ENCODE results near the gene RAB3B.

The RAB3B gene

GRCh38 chr1:51863384-51863783 is 127.1 kb downstream of the RAB3B start:
- TF ChIP-seq REST (IDR thresholded peaks at IDR 0.05; ENCODE audit: insufficient read depth in 1 of 2, low read depth in 2 of 2, low read length in 2 of 2), result no peak
- no peak for TF ChIP-seq FOXP2 (optimal IDR thresholded peaks at IDR 0.05; ENCODE audit: borderline replicate concordance, extremely low read depth, extremely low read length, insufficient read depth)
- no peak for TF ChIP-seq SIN3A (IDR thresholded peaks at IDR 0.05; ENCODE audit: borderline replicate concordance, insufficient read depth, low read length)
- TF ChIP-seq TAF1 (IDR thresholded peaks at IDR 0.05; ENCODE audit: borderline replicate concordance, insufficient read depth, low read length), result no peak
- TF ChIP-seq POLR2AphosphoS5 (IDR thresholded peaks at IDR 0.05; ENCODE audit: low read depth, low read length), result no peak

- no peak for TF ChIP-seq REST (IDR thresholded peaks at IDR 0.05; ENCODE audit: insufficient read depth in 1 of 2, low read depth in 2 of 2, low read length in 2 of 2)
Observed at GRCh38 chr1:51861669-51862068, 128.8 kb downstream of the RAB3B start.

- no peak for TF ChIP-seq SIN3A (IDR thresholded peaks at IDR 0.05; ENCODE audit: borderline replicate concordance, insufficient read depth, low read length)
- no peak for TF ChIP-seq POLR2AphosphoS5 (IDR thresholded peaks at IDR 0.05; ENCODE audit: low read depth, low read length)
- TF ChIP-seq REST (IDR thresholded peaks at IDR 0.05; ENCODE audit: insufficient read depth in 1 of 2, low read depth in 2 of 2, low read length in 2 of 2), result no peak
- no peak for TF ChIP-seq TAF1 (IDR thresholded peaks at IDR 0.05; ENCODE audit: borderline replicate concordance, insufficient read depth, low read length)
- no peak for TF ChIP-seq FOXP2 (optimal IDR thresholded peaks at IDR 0.05; ENCODE audit: borderline replicate concordance, extremely low read depth, extremely low read length, insufficient read depth)
Observed at GRCh38 chr1:51859735-51860134, 130.8 kb downstream of the RAB3B start.

DNA sequence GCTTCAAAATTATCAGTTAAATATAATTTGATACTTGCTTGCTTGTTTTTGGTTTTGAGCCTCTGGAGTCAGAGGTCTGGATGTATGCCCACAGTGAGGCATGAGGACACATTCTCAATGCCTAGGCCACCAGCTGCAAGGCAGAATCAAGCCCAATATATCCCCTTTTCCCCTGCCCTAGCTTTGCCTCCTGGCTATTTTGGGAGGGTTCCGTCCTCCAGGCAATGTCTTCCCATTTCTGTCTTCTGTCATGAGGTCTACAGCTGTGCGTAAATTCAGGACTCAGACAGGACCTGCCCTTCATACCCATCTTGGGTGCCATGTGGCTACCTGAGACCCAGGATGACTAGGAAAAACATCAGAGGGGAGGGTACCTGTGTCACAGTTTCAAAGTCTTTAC is 131.2 kb downstream of the RAB3B start:
- TF ChIP-seq TAF1 (IDR thresholded peaks at IDR 0.05; ENCODE audit: borderline replicate concordance, insufficient read depth, low read length) (no peak), FOXP2 (optimal IDR thresholded peaks at IDR 0.05; ENCODE audit: borderline replicate concordance, extremely low read depth, extremely low read length, insufficient read depth) (no peak), SIN3A (IDR thresholded peaks at IDR 0.05; ENCODE audit: borderline replicate concordance, insufficient read depth, low read length) (no peak), POLR2AphosphoS5 (IDR thresholded peaks at IDR 0.05; ENCODE audit: low read depth, low read length) (no peak), REST (IDR thresholded peaks at IDR 0.05; ENCODE audit: insufficient read depth in 1 of 2, low read depth in 2 of 2, low read length in 2 of 2) (no peak)

DNA sequence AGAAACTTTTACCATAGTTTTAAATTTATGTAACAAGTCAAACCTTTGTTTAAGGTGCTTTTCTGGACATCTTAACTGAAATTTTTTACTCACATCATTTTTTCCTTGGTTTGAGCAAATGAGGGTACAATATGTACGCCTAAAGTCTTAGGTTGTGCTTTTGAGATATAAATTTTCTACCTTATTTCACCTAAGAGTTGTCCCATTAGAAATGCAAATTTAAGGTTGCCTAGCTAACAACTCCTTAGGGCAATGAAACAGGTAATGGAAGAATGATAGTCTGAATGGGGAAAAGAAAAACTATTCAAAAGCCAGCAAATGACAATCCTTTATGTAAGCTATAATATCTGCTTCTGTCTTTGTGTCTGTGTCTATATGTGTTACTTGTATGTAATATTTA is 131.6 kb downstream of the RAB3B start:
- no peak for TF ChIP-seq REST (IDR thresholded peaks at IDR 0.05; ENCODE audit: insufficient read depth in 1 of 2, low read depth in 2 of 2, low read length in 2 of 2)
- TF ChIP-seq FOXP2 (optimal IDR thresholded peaks at IDR 0.05; ENCODE audit: borderline replicate concordance, extremely low read depth, extremely low read length, insufficient read depth), result no peak
- no peak for TF ChIP-seq TAF1 (IDR thresholded peaks at IDR 0.05; ENCODE audit: borderline replicate concordance, insufficient read depth, low read length)
- TF ChIP-seq SIN3A (IDR thresholded peaks at IDR 0.05; ENCODE audit: borderline replicate concordance, insufficient read depth, low read length), result no peak
- TF ChIP-seq POLR2AphosphoS5 (IDR thresholded peaks at IDR 0.05; ENCODE audit: low read depth, low read length), result no peak

All from PFSK-1 (cell line).